ENCODE results near the gene PLCL2.
"Not testable (repeated sequence)": the region's sequence is repeated elsewhere in the genome, so short reads cannot be mapped to it uniquely, and the experiment has no call there.

Gene PLCL2

GRCh38 chr3:17076940-17077605 lies 192.3 kb downstream of the PLCL2 start:
- no peak for DNase-seq (ENCODE audit: low spot score)

GRCh38 chr3:17077606-17078005 lies 192.9 kb downstream of the PLCL2 start:
- no peak for DNase-seq (ENCODE audit: low spot score)

GRCh38 chr3:17078926-17079465 lies 194.2 kb downstream of the PLCL2 start:
- no peak for DNase-seq (ENCODE audit: low spot score)

GRCh38 chr3:17079933-17080332 lies 195.2 kb downstream of the PLCL2 start:
- no peak for DNase-seq (ENCODE audit: low spot score)

GRCh38 chr3:17081520-17081919 lies 196.8 kb downstream of the PLCL2 start:
- no peak for DNase-seq (ENCODE audit: low spot score)

DNA sequence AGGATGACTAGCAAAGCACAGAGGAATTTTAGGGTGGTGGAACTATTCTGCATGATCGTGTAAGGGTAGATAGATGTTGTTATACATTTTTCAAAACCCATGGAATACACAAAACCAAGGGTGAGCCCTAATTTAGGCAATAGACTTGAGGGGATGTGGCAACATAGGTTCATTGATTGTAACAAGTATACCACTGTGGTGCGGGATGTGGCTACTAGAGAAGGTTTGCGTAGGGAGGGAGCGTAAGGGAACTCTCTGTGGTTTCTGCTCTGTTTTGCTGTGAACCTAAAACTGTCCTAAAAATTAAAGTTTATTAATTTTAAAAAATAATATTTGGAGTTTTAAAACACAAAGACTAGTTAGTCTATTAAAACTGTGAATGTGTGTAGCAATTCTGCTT lies 202.8 kb downstream of the PLCL2 start:
- DNase-seq (ENCODE audit: low spot score), result no peak

DNA sequence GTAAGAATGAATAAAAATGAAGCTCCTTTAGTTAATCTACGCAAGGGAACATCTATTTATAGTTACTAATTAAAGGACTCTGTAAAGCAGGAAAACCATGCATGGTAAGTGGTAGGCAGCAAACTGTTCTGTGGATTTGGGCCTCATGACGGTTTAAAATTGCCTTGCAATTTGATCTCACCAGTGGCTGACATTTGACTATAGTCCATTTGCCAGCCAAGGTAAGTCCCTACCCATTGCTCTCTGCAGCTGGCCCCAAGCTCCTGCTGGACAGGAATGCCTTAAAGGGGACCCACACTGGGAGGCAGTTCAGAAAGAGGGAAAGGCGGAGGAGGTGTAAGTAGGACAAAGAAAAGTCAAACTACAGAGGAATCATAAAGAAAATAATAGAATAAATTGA lies 203.3 kb downstream of the PLCL2 start:
- no peak for DNase-seq (ENCODE audit: low spot score)

- peak; percentile 30 for DNase-seq (ENCODE audit: low spot score)
Observed at GRCh38 chr3:17088602-17089313, 204.0 kb downstream of the PLCL2 start.

DNA sequence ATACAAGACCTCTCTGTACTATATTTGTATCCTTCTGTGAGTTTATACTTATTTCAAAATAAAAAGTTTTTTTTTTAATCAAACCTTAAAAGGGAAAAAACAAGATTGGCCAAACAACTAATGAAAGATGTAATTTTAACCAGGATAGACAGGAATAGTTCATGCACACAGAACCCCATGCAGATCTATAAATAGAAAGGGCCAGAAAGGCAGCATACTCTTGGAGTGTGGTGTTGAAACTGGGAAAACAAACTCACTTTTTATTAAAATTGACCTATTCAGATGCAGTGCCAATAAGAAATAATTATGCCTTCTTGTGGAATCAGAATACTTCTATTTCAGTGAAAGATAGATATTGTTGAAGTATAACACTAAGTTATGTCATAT lies 204.6 kb downstream of the PLCL2 start:
- no peak for DNase-seq (ENCODE audit: low spot score)

DNA sequence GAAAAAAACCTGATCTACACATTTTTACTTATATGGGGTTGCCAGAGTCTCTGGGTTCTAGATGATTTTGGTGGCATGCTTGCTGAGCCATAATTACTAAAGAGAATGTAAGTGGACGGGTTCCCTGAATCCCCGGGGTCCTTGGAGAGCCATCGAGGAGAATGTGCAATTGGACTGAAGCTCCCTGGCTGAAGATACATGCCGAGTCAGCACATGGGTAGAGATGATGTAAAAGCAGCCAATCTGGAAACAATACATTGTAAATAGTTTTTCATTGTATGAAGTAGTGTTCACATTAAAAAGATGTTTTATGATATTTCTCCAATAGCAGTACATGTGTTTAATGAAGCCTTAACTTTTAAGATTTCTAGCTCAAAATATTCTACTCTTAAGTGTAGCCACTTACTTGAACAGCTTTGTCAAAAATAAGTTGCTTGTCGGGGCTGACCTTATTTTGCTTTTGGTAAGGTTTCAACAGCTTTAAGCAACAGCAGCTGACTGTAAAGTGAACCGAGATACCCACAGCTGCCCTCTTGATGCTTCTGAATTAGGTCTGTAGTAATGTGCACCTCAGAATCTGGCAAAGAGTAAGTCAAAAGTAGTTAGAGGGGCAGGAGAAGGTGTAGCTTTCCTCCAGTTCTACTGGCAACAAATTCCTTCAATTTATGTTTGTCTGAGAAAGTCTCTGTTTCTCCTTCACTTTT lies 205.7 kb downstream of the PLCL2 start:
- DNase-seq (ENCODE audit: low spot score), result no peak

GRCh38 chr3:17091910-17092582 lies 207.3 kb downstream of the PLCL2 start:
- DNase-seq (ENCODE audit: low spot score), result no peak

- DNase-seq (ENCODE audit: low spot score), result no peak
Observed at GRCh38 chr3:17092583-17092933, 207.8 kb downstream of the PLCL2 start.

DNA sequence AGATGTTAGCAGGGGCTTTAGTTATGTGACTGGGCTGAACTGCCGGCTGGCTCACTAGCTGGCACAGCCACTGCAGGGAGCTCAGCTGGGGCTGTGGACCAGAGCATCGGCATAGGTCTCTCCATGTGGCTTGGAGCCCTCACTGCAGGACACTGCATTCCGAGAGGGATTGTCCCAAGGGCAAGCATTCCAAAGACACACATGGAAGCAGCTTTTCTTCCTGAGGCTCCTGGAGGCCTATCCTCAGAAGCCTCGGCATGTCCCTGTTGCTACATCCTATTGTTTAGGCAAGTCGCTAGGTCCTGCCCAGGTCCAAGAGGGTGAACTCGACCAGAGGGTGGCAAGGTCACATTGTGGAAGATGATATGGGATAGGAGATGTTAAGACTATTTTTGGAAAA lies 209.8 kb downstream of the PLCL2 start:
- no peak for DNase-seq (ENCODE audit: low spot score)

GRCh38 chr3:17103579-17103978 lies 218.8 kb downstream of the PLCL2 start:
- DNase-seq (ENCODE audit: low spot score), result no peak

- not testable (repeated sequence) for DNase-seq (ENCODE audit: low spot score)
Observed at GRCh38 chr3:17106801-17107200, 222.0 kb downstream of the PLCL2 start.

GRCh38 chr3:17110660-17111396 lies 226.1 kb downstream of the PLCL2 start:
- no peak for DNase-seq (ENCODE audit: low spot score)

DNA sequence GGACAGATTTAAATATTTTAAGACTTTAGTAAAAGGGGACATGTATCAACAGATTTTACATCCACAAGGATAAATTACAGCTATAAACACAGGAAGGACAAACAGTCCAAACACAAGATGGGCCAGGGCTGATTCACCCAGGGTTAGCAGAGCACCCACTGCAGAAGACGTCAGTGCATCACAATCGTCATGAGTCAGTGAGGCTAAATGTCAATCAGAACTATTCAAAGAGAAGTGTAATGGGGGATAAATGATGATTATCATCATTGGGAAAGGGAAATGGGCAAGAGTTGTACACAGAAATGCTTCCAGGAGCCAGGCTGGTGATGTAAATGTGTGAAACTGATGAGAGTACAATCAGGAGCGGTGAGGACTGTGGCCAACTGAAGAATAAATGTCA lies 226.8 kb downstream of the PLCL2 start:
- DNase-seq (ENCODE audit: low spot score), result no peak

- no peak for DNase-seq (ENCODE audit: low spot score)
Observed at GRCh38 chr3:17115186-17115585, 230.4 kb downstream of the PLCL2 start.

GRCh38 chr3:17116007-17116600 lies 231.3 kb downstream of the PLCL2 start:
- no peak for DNase-seq (ENCODE audit: low spot score)

DNA sequence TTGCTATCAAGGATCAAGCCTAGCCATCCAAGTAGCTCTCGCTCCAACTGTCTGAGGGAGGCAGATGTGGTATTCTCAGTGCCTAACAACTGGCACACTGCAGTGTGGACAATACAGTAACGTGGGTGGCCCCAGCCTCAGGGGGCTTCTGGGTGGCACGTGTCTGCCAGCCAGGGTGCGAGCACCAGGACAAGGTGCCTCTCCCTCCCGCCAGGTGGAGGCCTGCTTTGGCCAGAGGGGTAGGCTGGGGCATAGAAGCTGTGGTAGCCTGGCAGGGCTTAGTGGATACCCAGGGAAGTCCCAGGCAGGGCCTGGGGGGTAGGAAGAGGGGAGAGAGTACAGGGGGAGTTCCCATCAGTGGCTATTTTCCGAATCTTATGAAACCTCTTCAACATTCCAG lies 234.0 kb downstream of the PLCL2 start:
- DNase-seq (ENCODE audit: low spot score), result no peak

Data from CD4-positive, alpha-beta T cell treated with Interleukin-6 at 100 ng/mL for 8 hours (primary cell).